H9 (cell line): ENCODE data around the gene EPB41L5. TPM values are rescaled to one million over a fixed set of nuclear protein-coding genes. Genes with fewer than 3 reads are reported as not detected.

Experiments
- DNase-seq: peaks from one replicate; pipeline ENCODE4 v3.0.0-alpha.2; 2017
- H2AFZ ChIP-seq: one replicate; pipeline ENCODE4 v1.6.1; 2013; ENCODE audit warnings: mild to moderate bottlenecking, low read length, control low read depth, moderate library complexity
- H2AK5ac ChIP-seq: 2 replicates; pipeline ENCODE4 v1.6.1; 2013; ENCODE audit warnings: low read length, control low read depth, mixed read lengths; ENCODE audit not compliant: insufficient read length
- H2BK120ac ChIP-seq: one replicate; pipeline ENCODE4 v1.6.1; 2013; ENCODE audit warnings: low read depth, mild to moderate bottlenecking, low read length, control low read depth, inconsistent platforms; ENCODE audit not compliant: poor library complexity, severe bottlenecking
- H2BK12ac ChIP-seq: 2 replicates; pipeline ENCODE4 v1.6.1; 2013; ENCODE audit warnings: low read length, control low read depth, mixed read lengths, low read depth; ENCODE audit not compliant: insufficient read length
- H2BK15ac ChIP-seq: 2 replicates; pipeline ENCODE4 v1.6.1; 2013; ENCODE audit warnings: low read depth, low read length, control low read depth
- H2BK20ac ChIP-seq: one replicate; pipeline ENCODE4 v1.6.1; 2013; ENCODE audit warnings: low read depth, mild to moderate bottlenecking, low read length, control low read depth, inconsistent platforms; ENCODE audit not compliant: poor library complexity, severe bottlenecking
- H2BK5ac ChIP-seq: 2 replicates; pipeline ENCODE4 v1.6.1; 2013; ENCODE audit warnings: low read length, control low read depth, mixed read lengths; ENCODE audit not compliant: insufficient read length
- H3K14ac ChIP-seq: 2 replicates; pipeline ENCODE4 v1.6.1; 2013; ENCODE audit warnings: low read length, control low read depth; ENCODE audit not compliant: insufficient read depth
- H3K18ac ChIP-seq: 2 replicates; pipeline ENCODE4 v1.6.1; 2013; ENCODE audit warnings: low read depth, mild to moderate bottlenecking, mixed read lengths, low read length, control low read depth; ENCODE audit not compliant: insufficient read length
- H3K23ac ChIP-seq: 2 replicates; pipeline ENCODE4 v1.6.1; 2013; ENCODE audit warnings: low read length, control low read depth, mixed read lengths, low read depth; ENCODE audit not compliant: insufficient read length
- H3K23me2 ChIP-seq: 2 replicates; pipeline ENCODE4 v1.6.1; 2013; ENCODE audit warnings: low read depth, mild to moderate bottlenecking, mixed read lengths, low read length, control low read depth; ENCODE audit not compliant: insufficient read length, poor library complexity, severe bottlenecking
- H3K27ac ChIP-seq: 2 replicates; pipeline ENCODE4 v1.5.1; 2013; ENCODE audit warnings: low read length, control low read depth, mixed read lengths, low read depth; ENCODE audit not compliant: insufficient read length
- H3K27me3 ChIP-seq: 2 replicates; pipeline ENCODE4 v1.6.1; 2013; ENCODE audit warnings: low read length, control low read depth, inconsistent platforms; ENCODE audit not compliant: insufficient read depth
- H3K4ac ChIP-seq: 2 replicates; pipeline ENCODE4 v1.6.1; 2013; ENCODE audit warnings: low read depth, mild to moderate bottlenecking, control low read depth, inconsistent platforms, low read length, moderate library complexity
- H3K4me1 ChIP-seq: 2 replicates; pipeline ENCODE4 v1.6.1; 2013; ENCODE audit warnings: low read length, control low read depth, inconsistent platforms; ENCODE audit not compliant: insufficient read depth
- H3K4me2 ChIP-seq: 2 replicates; pipeline ENCODE4 v1.6.1; 2013; ENCODE audit warnings: low read length, control low read depth, mixed read lengths; ENCODE audit not compliant: insufficient read length, insufficient read depth
- H3K56ac ChIP-seq: 2 replicates; pipeline ENCODE4 v1.6.1; 2013; ENCODE audit warnings: low read depth, mild to moderate bottlenecking, mixed read lengths, low read length, control low read depth; ENCODE audit not compliant: insufficient read length
- H3K79me1 ChIP-seq: 2 replicates; pipeline ENCODE4 v1.6.1; 2013; ENCODE audit warnings: low read depth, mild to moderate bottlenecking, moderate library complexity, low read length, control low read depth, inconsistent platforms; ENCODE audit not compliant: insufficient read depth, poor library complexity, severe bottlenecking
- H3K79me2 ChIP-seq: 2 replicates; pipeline ENCODE4 v1.6.1; 2013; ENCODE audit warnings: low read length, control low read depth, inconsistent platforms; ENCODE audit not compliant: insufficient read depth
- H3K9ac ChIP-seq: 2 replicates; pipeline ENCODE4 v1.6.1; 2013; ENCODE audit warnings: low read length, control low read depth, mixed read lengths; ENCODE audit not compliant: insufficient read length; ENCODE audit errors: extremely low read depth
- H3K9me3 ChIP-seq: one replicate; pipeline ENCODE4 v1.6.1; 2013; ENCODE audit warnings: low read depth, low read length, inconsistent platforms; ENCODE audit not compliant: control insufficient read depth
- H3T11ph ChIP-seq: one replicate; pipeline ENCODE4 v1.6.1; 2013; ENCODE audit warnings: mild to moderate bottlenecking, low read length, control low read depth, inconsistent platforms
- H4K20me1 ChIP-seq: one replicate; pipeline ENCODE4 v1.6.1; 2013; ENCODE audit not compliant: control insufficient read depth, insufficient read length, insufficient read depth
- H4K5ac ChIP-seq: 2 replicates; pipeline ENCODE4 v1.6.1; 2013; ENCODE audit warnings: low read depth, mild to moderate bottlenecking, mixed read lengths, low read length, control low read depth; ENCODE audit not compliant: insufficient read length
- H4K8ac ChIP-seq: replicated peaks from 2 replicates; pipeline ENCODE4 v1.6.1; 2013; ENCODE audit warnings: low read length, control low read depth, mixed read lengths, low read depth; ENCODE audit not compliant: insufficient read length
- H4K91ac ChIP-seq: 2 replicates; pipeline ENCODE4 v1.6.1; 2013; ENCODE audit warnings: low read depth, mild to moderate bottlenecking, moderate library complexity, mixed read lengths, low read length, control low read depth; ENCODE audit not compliant: insufficient read length
- H3K27ac Mint-ChIP-seq, 3 experiments: 2 replicates in 2 of 3; 3 replicates in 1 of 3; pipeline ENCODE4 v1.8.0; 2020 to 2021; ENCODE audit warnings: mixed read lengths in 3 of 3, mild to moderate bottlenecking in 1 of 3, moderate library complexity in 1 of 3
- H3K27me3 Mint-ChIP-seq: 2 replicates; pipeline ENCODE4 v1.8.0; 2021; ENCODE audit warnings: low read depth, mild to moderate bottlenecking, moderate library complexity, mixed read lengths
- H3K36me3 Mint-ChIP-seq, 3 experiments: 2 replicates in 2 of 3; 3 replicates in 1 of 3; pipeline ENCODE4 v1.8.0; 2020 to 2021; ENCODE audit warnings: low read depth in 3 of 3, mixed read lengths in 3 of 3; ENCODE audit not compliant: insufficient read depth in 1 of 3
- H3K4me1 Mint-ChIP-seq, 2 experiments: 2 replicates each; pipeline ENCODE4 v1.8.0; 2020; ENCODE audit warnings: mixed read lengths in 2 of 2
- H3K4me3 Mint-ChIP-seq, 2 experiments: 2 replicates in 1 of 2; 3 replicates in 1 of 2; pipeline ENCODE4 v1.8.0; 2020 to 2021; ENCODE audit warnings: mild to moderate bottlenecking in 2 of 2, mixed read lengths in 2 of 2, moderate library complexity in 1 of 2
- H3K9me3 Mint-ChIP-seq, 2 experiments: 2 replicates in 1 of 2; 3 replicates in 1 of 2; pipeline ENCODE4 v1.8.0; 2020; ENCODE audit warnings: mild to moderate bottlenecking in 2 of 2, mixed read lengths in 2 of 2, moderate library complexity in 1 of 2
- CTCF ChIP-seq: fragments of 200-600 bp; sonication (generic); conservative IDR thresholded peaks from 3 replicates; pipeline ENCODE4 v1.8.0; 2021; ENCODE audit warnings: antibody characterized with exemption, mild to moderate bottlenecking
- WGBS: extraction: QIAGEN DNeasy Blood & Tissue Kit; methylation state at CpG from one replicate; pipeline ENCODE4 v1.1.7; 2013; ENCODE audit warnings: missing lambda C conversion rate, low lambda C conversion rate, mixed read lengths; ENCODE audit not compliant: insufficient read length; ENCODE audit errors: extremely low coverage; 5-methylcytosine and 5-hydroxymethylcytosine counted together
- total RNA-seq: library from RNA; stranded (reverse); gene quantifications from 2 replicates; pipeline ENCODE4 v1.2.1, GENCODE V29; 2021

The EPB41L5 gene
- total RNA-seq, 1 experiment from 2014 or later = 40.4 TPM

GRCh38 chr2:120111193-120111592, 98.3 kb downstream of the EPB41L5 start:
- H3K9me3 Mint-ChIP-seq = no peaks in the 10 kb centered on the region
- no peak overlapping the region for H3K56ac ChIP-seq
- H3T11ph ChIP-seq = no peak overlapping the region
- no peak overlapping the region for H2BK5ac ChIP-seq
- no peaks in the 10 kb centered on the region for H3K27me3 Mint-ChIP-seq
- H3K23me2 ChIP-seq = no peaks in the 10 kb centered on the region
- no peak overlapping the region for H4K91ac ChIP-seq
- no peak overlapping the region for H2BK120ac ChIP-seq
- no peak overlapping the region for H2BK15ac ChIP-seq
- no peak overlapping the region for H2BK20ac ChIP-seq
- no peak overlapping the region for H3K4me2 ChIP-seq
- no peak overlapping the region for H3K14ac ChIP-seq
- H3K79me2 ChIP-seq = no peaks in the 10 kb centered on the region
- H3K4me1 ChIP-seq = no peaks in the 10 kb centered on the region
- no peak overlapping the region for H2AFZ ChIP-seq
- no peaks in the 10 kb centered on the region for H3K27me3 ChIP-seq
- TF ChIP-seq CTCF = no peak
- no peak overlapping the region for H3K27ac Mint-ChIP-seq
- no peak overlapping the region for H2AK5ac ChIP-seq
- H3K9me3 ChIP-seq = no peaks in the 10 kb centered on the region
- H3K9ac ChIP-seq = no peak overlapping the region
- no peak overlapping the region for H4K8ac ChIP-seq
- H4K5ac ChIP-seq = no peak overlapping the region
- H4K20me1 ChIP-seq = no peaks in the 10 kb centered on the region
- H3K23ac ChIP-seq = no peak overlapping the region
- H3K27ac ChIP-seq = no peak overlapping the region
- H3K18ac ChIP-seq = no peak overlapping the region
- H2BK12ac ChIP-seq = no peak overlapping the region
- H3K4me1 Mint-ChIP-seq = peaks cover 4% of the 10 kb centered on the region in 2 experiments; a peak in 3 of 4 replicates
- H3K79me1 ChIP-seq = no peaks in the 10 kb centered on the region
- no CpG with 5 or more reads among the region's 5 CpGs for WGBS
- H3K4ac ChIP-seq = no peak overlapping the region
- no peak for DNase-seq
- H3K36me3 Mint-ChIP-seq = no peaks in the 10 kb centered on the region; a peak in 1 of 7 replicates
- H3K4me3 Mint-ChIP-seq = no peak overlapping the region
